H1 (cell line): ENCODE data around the gene TMC6.

Source experiments
- BACH1 ChIP-seq: IDR thresholded peaks from 2 replicates; pipeline ENCODE4 v1.6.1; 2012; ENCODE audit warnings: low read length, improper control_type of control experiment
- CBX8 ChIP-seq: fragments of 300-800, 300-1000 bp; sonication (generic); IDR thresholded peaks from 2 replicates; pipeline ENCODE4 v1.7.1; 2016; ENCODE audit warnings: low read depth, low read length, borderline replicate concordance
- POLR2A ChIP-seq, 2 experiments: IDR thresholded peaks; 1 replicate in 1 of 2; 2 replicates in 1 of 2; pipeline ENCODE4 v1.6.1; 2011; ENCODE audit warnings: low read depth in 2 of 2, low read length in 2 of 2, mild to moderate bottlenecking in 2 of 2; ENCODE audit errors: control extremely low read depth in 1 of 2
- RAD21 ChIP-seq, 2 experiments: IDR thresholded peaks in 1 of 2; conservative IDR thresholded peaks in 1 of 2; 2 replicates each; pipeline ENCODE4 v1.6.1; 2011; ENCODE audit warnings: low read depth in 2 of 2, low read length in 2 of 2, improper control_type of control experiment in 1 of 2, inconsistent platforms in 1 of 2, mild to moderate bottlenecking in 1 of 2, moderate library complexity in 1 of 2
- SAP30 ChIP-seq: fragments of 300-600 bp; sonication (generic); IDR thresholded peaks from 2 replicates; pipeline ENCODE4 v1.7.1; 2012; ENCODE audit warnings: low read length, moderate library complexity, mild to moderate bottlenecking, inconsistent platforms; ENCODE audit not compliant: insufficient read depth, insufficient replicate concordance
- TBP ChIP-seq: IDR thresholded peaks from 2 replicates; pipeline ENCODE4 v1.6.1; 2011; ENCODE audit warnings: low read depth, low read length, improper control_type of control experiment
- USF2 ChIP-seq: IDR thresholded peaks from 2 replicates; pipeline ENCODE4 v1.6.1; 2011; ENCODE audit warnings: low read length, improper control_type of control experiment
- YY1 ChIP-seq: IDR thresholded peaks from 2 replicates; pipeline ENCODE4 v1.6.1; 2011; ENCODE audit warnings: low read depth, mild to moderate bottlenecking, low read length
- ZNF274 ChIP-seq: IDR thresholded peaks from 2 replicates; pipeline ENCODE4 v1.7.0; 2012; ENCODE audit warnings: low read length, borderline replicate concordance; ENCODE audit errors: extremely low read depth
- TF ChIP-seq, protein P1 (sequence below), 3 experiments: IDR thresholded peaks; 1 replicate in 2 of 3; 2 replicates in 1 of 3; pipeline versions ENCODE4 v1.5.1 to v1.6.1; 2011; ENCODE audit warnings: low read length in 3 of 3, mild to moderate bottlenecking in 3 of 3, inconsistent platforms in 2 of 3, low read depth in 1 of 3, moderate library complexity in 1 of 3; ENCODE audit not compliant: insufficient read depth in 1 of 3; ENCODE audit errors: control extremely low read depth in 1 of 3

DNA sequence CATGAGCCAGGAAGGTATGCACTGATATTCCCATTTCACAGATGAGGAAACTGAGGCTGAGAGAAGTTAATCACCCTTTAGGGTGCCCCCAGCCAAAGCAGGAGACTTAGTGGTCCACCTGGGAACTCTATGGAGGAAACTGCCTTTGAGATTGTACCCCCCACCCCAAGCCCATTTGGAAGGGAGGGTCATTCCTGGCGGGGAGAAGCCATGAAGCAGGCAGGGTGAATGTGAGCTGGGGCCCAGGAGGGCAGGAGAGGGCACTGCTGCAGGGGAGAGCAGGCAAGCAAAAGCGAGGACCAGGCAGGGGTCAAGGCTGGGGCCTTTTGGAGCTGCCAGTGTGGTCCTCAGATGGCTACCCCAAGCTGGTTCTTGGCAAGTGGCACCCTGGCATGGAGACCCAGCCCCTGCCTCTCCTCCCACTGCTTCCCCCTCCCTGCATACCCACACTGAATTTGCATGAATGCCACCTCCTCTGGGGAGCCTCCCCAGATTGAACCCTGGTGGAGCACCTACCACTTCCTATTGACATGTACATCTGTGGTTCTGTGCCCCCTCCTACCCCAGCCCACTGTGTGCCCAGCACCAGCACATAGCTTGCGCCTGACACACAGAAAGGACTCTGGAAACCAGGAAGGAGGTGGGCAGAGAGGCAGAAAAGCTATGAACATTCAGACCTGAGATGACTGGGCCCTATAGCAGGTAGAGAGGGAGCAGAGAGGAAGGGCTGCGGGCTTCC, 965 bp upstream of the TMC6 start:
- no peak for TF ChIP-seq CBX8
- TF ChIP-seq USF2, result no peak
- TF ChIP-seq, protein P1, sequence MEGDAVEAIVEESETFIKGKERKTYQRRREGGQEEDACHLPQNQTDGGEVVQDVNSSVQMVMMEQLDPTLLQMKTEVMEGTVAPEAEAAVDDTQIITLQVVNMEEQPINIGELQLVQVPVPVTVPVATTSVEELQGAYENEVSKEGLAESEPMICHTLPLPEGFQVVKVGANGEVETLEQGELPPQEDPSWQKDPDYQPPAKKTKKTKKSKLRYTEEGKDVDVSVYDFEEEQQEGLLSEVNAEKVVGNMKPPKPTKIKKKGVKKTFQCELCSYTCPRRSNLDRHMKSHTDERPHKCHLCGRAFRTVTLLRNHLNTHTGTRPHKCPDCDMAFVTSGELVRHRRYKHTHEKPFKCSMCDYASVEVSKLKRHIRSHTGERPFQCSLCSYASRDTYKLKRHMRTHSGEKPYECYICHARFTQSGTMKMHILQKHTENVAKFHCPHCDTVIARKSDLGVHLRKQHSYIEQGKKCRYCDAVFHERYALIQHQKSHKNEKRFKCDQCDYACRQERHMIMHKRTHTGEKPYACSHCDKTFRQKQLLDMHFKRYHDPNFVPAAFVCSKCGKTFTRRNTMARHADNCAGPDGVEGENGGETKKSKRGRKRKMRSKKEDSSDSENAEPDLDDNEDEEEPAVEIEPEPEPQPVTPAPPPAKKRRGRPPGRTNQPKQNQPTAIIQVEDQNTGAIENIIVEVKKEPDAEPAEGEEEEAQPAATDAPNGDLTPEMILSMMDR (IDR thresholded peaks at IDR 0.05; ENCODE audit: control extremely low read depth in 1 of 3, insufficient read depth in 1 of 3, low read depth in 1 of 3, low read length in 3 of 3), result no peak
- no peak for TF ChIP-seq ZNF274
- TF ChIP-seq YY1, result no peak
- no peak for TF ChIP-seq BACH1
- TF ChIP-seq SAP30, result no peak
- no peak for TF ChIP-seq RAD21 (IDR thresholded peaks at IDR 0.05 in 1 of 2, conservative IDR thresholded peaks at IDR 0.05 in 1 of 2; ENCODE audit: low read depth in 2 of 2, low read length in 2 of 2)
- TF ChIP-seq TBP, result no peak
- no peak for TF ChIP-seq POLR2A (IDR thresholded peaks at IDR 0.05; ENCODE audit: control extremely low read depth in 1 of 2, low read depth in 2 of 2, low read length in 2 of 2)
